ENCODE measurements around the gene HHIPL2. TPM values are rescaled to one million over a fixed set of nuclear protein-coding genes. Genes with fewer than 3 reads are reported as not detected.

Gene HHIPL2
- total RNA-seq, 1 donor from 2014 or later: 0.42 TPM

DNA sequence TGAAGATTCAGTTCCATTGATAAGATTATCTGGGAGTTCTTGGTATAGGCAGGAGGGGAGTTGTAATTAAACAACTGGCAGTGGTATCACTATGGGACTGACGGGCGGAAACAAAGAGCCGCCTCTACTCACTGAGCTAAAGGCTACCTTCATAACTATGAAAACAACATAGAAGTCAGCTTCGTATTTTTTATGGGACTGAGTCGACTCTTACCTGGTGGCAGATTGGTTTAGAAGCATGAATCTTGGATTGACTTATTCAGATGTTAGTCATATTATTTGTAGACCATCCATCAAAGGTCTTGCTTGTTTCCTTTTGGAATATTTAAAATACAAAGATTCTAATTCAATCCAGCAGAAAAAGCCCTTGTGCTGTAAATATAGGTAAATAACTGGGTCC lies 6.3 kb upstream of the HHIPL2 start:
- H3K4me1 Mint-ChIP-seq: no peaks in the 10 kb centered on the region
- no peak overlapping the region for H3K27ac Mint-ChIP-seq (ENCODE audit: unreplicated experiment)
- no peak for DNase-seq (ENCODE audit: low read depth, low spot score)
- TF ChIP-seq, protein P1, sequence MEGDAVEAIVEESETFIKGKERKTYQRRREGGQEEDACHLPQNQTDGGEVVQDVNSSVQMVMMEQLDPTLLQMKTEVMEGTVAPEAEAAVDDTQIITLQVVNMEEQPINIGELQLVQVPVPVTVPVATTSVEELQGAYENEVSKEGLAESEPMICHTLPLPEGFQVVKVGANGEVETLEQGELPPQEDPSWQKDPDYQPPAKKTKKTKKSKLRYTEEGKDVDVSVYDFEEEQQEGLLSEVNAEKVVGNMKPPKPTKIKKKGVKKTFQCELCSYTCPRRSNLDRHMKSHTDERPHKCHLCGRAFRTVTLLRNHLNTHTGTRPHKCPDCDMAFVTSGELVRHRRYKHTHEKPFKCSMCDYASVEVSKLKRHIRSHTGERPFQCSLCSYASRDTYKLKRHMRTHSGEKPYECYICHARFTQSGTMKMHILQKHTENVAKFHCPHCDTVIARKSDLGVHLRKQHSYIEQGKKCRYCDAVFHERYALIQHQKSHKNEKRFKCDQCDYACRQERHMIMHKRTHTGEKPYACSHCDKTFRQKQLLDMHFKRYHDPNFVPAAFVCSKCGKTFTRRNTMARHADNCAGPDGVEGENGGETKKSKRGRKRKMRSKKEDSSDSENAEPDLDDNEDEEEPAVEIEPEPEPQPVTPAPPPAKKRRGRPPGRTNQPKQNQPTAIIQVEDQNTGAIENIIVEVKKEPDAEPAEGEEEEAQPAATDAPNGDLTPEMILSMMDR (conservative IDR thresholded peaks at IDR 0.05): no peak
- no peaks in the 10 kb centered on the region for H3K9me3 Mint-ChIP-seq
- H3K36me3 Mint-ChIP-seq (ENCODE audit: low read depth): peaks cover 2% of the 10 kb centered on the region
- no peaks in the 10 kb centered on the region for H3K27me3 Mint-ChIP-seq (ENCODE audit: low read depth)
- H3K4me3 Mint-ChIP-seq: no peak overlapping the region

DNA sequence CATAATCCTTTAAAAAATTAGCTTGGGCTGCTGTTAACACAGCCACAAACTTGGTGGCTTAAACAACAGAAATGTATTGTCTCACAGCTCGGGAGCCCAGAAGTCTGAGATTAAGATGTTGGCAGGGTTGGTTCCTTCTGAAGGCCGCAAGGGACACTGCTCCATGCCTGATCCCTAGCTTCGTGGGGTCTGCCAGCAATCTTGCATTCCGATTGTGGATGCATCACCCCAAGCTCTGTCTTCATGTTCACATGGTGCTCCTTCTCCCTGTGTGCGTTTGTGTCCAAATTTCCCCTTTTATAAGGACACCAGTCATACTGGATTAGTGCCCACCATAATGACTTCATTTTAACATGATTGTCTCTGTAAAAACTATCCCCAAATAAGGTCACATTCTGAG lies 5.0 kb upstream of the HHIPL2 start:
- TF ChIP-seq, protein P1 (conservative IDR thresholded peaks at IDR 0.05): no peak
- Mint-ChIP-seq H3K9me3 (no peaks in the 10 kb centered on the region), H3K4me3 (no peak overlapping the region), H3K27ac (ENCODE audit: unreplicated experiment) (no peak overlapping the region), H3K27me3 (ENCODE audit: low read depth) (peaks cover 2% of the 10 kb centered on the region), H3K36me3 (ENCODE audit: low read depth) (peaks cover 2% of the 10 kb centered on the region), H3K4me1 (no peaks in the 10 kb centered on the region)
- no peak for DNase-seq (ENCODE audit: low read depth, low spot score)

- Mint-ChIP-seq H3K4me3 (no peak overlapping the region), H3K36me3 (ENCODE audit: low read depth) (no peaks in the 10 kb centered on the region), H3K27ac (ENCODE audit: unreplicated experiment) (no peak overlapping the region)
These were observed 667 bp downstream of the HHIPL2 start for GRCh38 chr1:222547260-222547614.

GRCh38 chr1:222546548-222547259 lies 1.2 kb downstream of the HHIPL2 start:
- Mint-ChIP-seq H3K27me3 (ENCODE audit: low read depth) (peaks cover 6% of the 10 kb centered on the region), H3K9me3 (no peaks in the 10 kb centered on the region), H3K36me3 (ENCODE audit: low read depth) (no peaks in the 10 kb centered on the region), H3K4me1 (peaks cover 4% of the 10 kb centered on the region), H3K4me3 (no peak overlapping the region), H3K27ac (ENCODE audit: unreplicated experiment) (no peak overlapping the region)
- no peak for DNase-seq (ENCODE audit: low read depth, low spot score)
- TF ChIP-seq, protein P1 (conservative IDR thresholded peaks at IDR 0.05): no peak

More at GRCh38 chr1:222547260-222547614, 667 bp downstream of the HHIPL2 start:
- Mint-ChIP-seq H3K4me1 (peaks cover 4% of the 10 kb centered on the region), H3K9me3 (no peaks in the 10 kb centered on the region), H3K27me3 (ENCODE audit: low read depth) (peaks cover 6% of the 10 kb centered on the region)
- DNase-seq (ENCODE audit: low read depth, low spot score): no peak
- TF ChIP-seq, protein P1 (conservative IDR thresholded peaks at IDR 0.05): no peak

DNA sequence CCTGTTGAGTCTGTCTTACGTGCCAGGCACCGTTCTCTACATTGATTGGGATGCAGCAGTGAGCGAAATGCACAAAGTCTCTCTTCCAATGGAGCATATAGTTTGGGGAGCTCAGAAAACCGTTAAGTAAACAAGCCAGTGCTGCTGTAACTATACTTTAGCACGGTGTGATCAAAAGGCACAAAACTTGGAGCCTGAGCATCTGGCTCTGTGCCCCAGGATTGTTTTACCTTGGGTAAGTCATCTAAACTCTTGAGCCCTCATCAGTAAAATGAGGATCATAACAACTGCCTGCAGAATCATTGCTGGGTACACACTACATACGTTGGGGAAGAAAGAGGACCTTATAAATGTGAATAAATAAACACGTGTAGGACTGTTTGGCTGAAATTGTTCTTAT lies 1.8 kb downstream of the HHIPL2 start:
- Mint-ChIP-seq H3K4me3 (no peak overlapping the region), H3K4me1 (peaks cover 4% of the 10 kb centered on the region), H3K9me3 (no peaks in the 10 kb centered on the region), H3K27me3 (ENCODE audit: low read depth) (peaks cover 6% of the 10 kb centered on the region), H3K27ac (ENCODE audit: unreplicated experiment) (no peak overlapping the region), H3K36me3 (ENCODE audit: low read depth) (no peaks in the 10 kb centered on the region)
- DNase-seq (ENCODE audit: low read depth, low spot score): no peak
- TF ChIP-seq, protein P1 (conservative IDR thresholded peaks at IDR 0.05): no peak
